PC-9 (cell line): ENCODE data around the gene GLRX3. TPM values are rescaled to one million over a fixed set of nuclear protein-coding genes. Genes with fewer than 3 reads are reported as not detected.
"Not testable (repeated sequence)": the region's sequence is repeated elsewhere in the genome, so short reads cannot be mapped to it uniquely, and the experiment has no call there.

Source experiments
- BruUV-seq: library from RNA; stranded (reverse); fragments of 400-500 nt; replicated peaks from 2 replicates; lab custom pipeline; 2021; lab: Mats Ljungman, UMichigan
- CTCF ChIA-PET: fragments of 300-600 bp; sonication (Branson Sonifier 250); formaldehyde crosslinking; loops from one replicate; lab custom pipeline; 2022; ENCODE audit warnings: antibody characterized with exemption; lab: Charles Lee
- POLR2A ChIA-PET: fragments of 300-600 bp; sonication (Branson Sonifier 250); formaldehyde crosslinking; loops from one replicate; lab custom pipeline; 2022; ENCODE audit warnings: antibody characterized with exemption; ENCODE audit not compliant: unreplicated experiment; lab: Charles Lee
- DNase-seq, 2 experiments: peaks; one replicate each; pipeline versions ENCODE4 v3.0.0 to v3.0.0-alpha.2; 2015 to 2022; ENCODE audit warnings: mixed read lengths in 1 of 2
- H2AFZ ChIP-seq: fragments of 200-600 bp; sonication (generic); 2 replicates; pipeline ENCODE4 v1.8.1; 2017; ENCODE audit warnings: antibody characterized with exemption
- H3F3A ChIP-seq: fragments of 200-600 bp; sonication (generic); 2 replicates; pipeline ENCODE4 v1.8.1; 2017; ENCODE audit warnings: antibody characterized with exemption, mild to moderate bottlenecking, low read depth; ENCODE audit not compliant: insufficient read depth
- H3K27ac ChIP-seq: fragments of 200-600 bp; sonication (generic); 2 replicates; pipeline ENCODE4 v1.6.1; 2016; ENCODE audit warnings: mixed run types
- H3K27me3 ChIP-seq: fragments of 200-600 bp; sonication (generic); 2 replicates; pipeline ENCODE4 v1.6.1; 2016; ENCODE audit warnings: low read depth, mixed run types; ENCODE audit not compliant: insufficient read depth
- H3K36me3 ChIP-seq: fragments of 200-600 bp; sonication (generic); 2 replicates; pipeline ENCODE4 v1.6.1; 2016; ENCODE audit warnings: low read depth, mixed run types
- H3K4me1 ChIP-seq: fragments of 200-600 bp; sonication (generic); replicated peaks from 2 replicates; pipeline ENCODE4 v1.6.1; 2016; ENCODE audit warnings: mixed run types; ENCODE audit not compliant: insufficient read depth
- H3K4me2 ChIP-seq: fragments of 200-600 bp; sonication (generic); 2 replicates; pipeline ENCODE4 v1.6.1; 2017; ENCODE audit warnings: mixed run types
- H3K4me3 ChIP-seq: fragments of 200-600 bp; sonication (generic); 2 replicates; pipeline ENCODE4 v1.6.1; 2016; ENCODE audit warnings: mixed run types
- H3K79me2 ChIP-seq: fragments of 200-600 bp; sonication (generic); 2 replicates; pipeline ENCODE4 v1.6.1; 2017; ENCODE audit warnings: low read depth, mixed run types
- H3K9me2 ChIP-seq: fragments of 200-600 bp; sonication (generic); 2 replicates; pipeline ENCODE4 v1.8.1; 2017; ENCODE audit warnings: mild to moderate bottlenecking; ENCODE audit not compliant: insufficient read depth
- H3K9me3 ChIP-seq: fragments of 200-600 bp; sonication (generic); 2 replicates; pipeline ENCODE4 v1.8.1; 2016; ENCODE audit warnings: low read depth; ENCODE audit not compliant: insufficient read depth
- H4K20me1 ChIP-seq: fragments of 200-600 bp; sonication (generic); 2 replicates; pipeline ENCODE4 v1.8.1; 2017; ENCODE audit not compliant: insufficient read depth
- CTCF ChIP-seq: fragments of 200-600 bp; sonication (generic); conservative IDR thresholded peaks from 2 replicates; pipeline ENCODE4 v1.6.1; 2017; ENCODE audit warnings: mixed run types, antibody characterized with exemption, mild to moderate bottlenecking, moderate library complexity
- EZH2 ChIP-seq: fragments of 200-600 bp; sonication (generic); IDR thresholded peaks from 2 replicates; pipeline ENCODE4 v1.8.0; 2017; ENCODE audit warnings: antibody characterized with exemption, low read depth
- intact Hi-C: fragments of 100-400 bp; cut with micrococcal nuclease; formaldehyde crosslinking; loops from one replicate; pipeline ENCODE4 v1.10.0; 2022; ENCODE audit not compliant: unreplicated experiment
- total RNA-seq: library from RNA; stranded (reverse); gene quantifications from 2 replicates; pipeline ENCODE4 v1.2.3, GENCODE V29; 2021

Gene GLRX3
- total RNA-seq, 1 experiment from 2014 or later: 78.0 TPM

DNA sequence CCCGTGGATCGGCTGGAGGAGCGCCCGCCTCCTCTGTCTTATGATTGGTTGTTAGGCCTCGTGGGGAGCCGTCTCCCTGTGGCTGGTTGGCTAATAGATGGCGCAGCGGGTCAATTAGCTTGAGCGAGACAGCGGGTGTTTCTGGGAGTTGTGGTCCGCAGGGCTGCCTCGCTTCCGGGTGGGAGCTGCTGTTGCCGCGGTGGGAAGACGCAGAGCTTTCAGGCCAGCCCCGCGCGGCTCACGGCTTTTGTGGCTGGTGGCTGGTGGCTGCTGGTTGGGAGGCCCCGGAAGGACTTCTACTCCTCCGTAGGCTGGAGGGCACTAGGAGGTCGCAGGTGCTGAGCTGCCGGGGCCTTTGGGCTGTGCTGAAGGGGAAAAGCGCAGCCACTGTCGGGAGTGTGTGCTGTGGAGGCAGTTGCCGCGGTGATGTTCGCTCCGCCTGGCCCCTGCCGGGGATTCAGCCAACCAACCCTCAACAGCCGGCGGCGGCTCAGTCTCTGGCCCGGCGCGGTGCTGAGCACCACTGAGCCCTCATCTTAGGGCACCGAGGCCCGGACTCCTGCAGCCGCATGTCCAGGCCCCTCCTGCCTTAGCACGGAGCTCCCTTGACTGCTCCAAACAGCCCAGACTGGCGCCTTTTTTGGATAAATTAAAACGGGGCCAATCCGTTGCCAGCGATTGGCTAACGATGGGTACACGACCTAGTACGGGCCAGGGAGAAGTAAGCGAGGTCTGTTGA, 24.9 kb upstream of the GLRX3 start:
- BruUV-seq: TSS peak; percentile 89
- no peaks in the 10 kb centered on the region for H3K79me2 ChIP-seq
- POLR2A ChIA-PET: interaction anchor here (0.6 to 1.3 kb wide), 5 partner anchors 26 to 72 kb away, joined by 3 to 5 read pairs (median 4); no protein-coding TSS in a partner anchor

GRCh38 chr10:130111852-130112180, 24.4 kb upstream of the GLRX3 start:
- Histone ChIP-seq H3F3A (no peaks in the 10 kb centered on the region), H3K27me3 (no peaks in the 10 kb centered on the region), H2AFZ (no peak overlapping the region), H3K4me3 (peak overlapping the region; percentile 65; the same call in 1 of the 2 replicates), H3K9me3 (no peaks in the 10 kb centered on the region), H3K4me2 (peak overlapping the region; percentile 74), H4K20me1 (no peaks in the 10 kb centered on the region), H3K4me1 (no peaks in the 10 kb centered on the region), H3K79me2 (no peaks in the 10 kb centered on the region), H3K27ac (no peak overlapping the region), H3K9me2 (no peaks in the 10 kb centered on the region), H3K36me3 (no peaks in the 10 kb centered on the region)
- intact Hi-C loops: loop anchor here (1.0 kb wide), 1 partner anchor 24 kb away; the partner anchor contains the start of gene GLRX3
- TF ChIP-seq EZH2: no peak
- TF ChIP-seq CTCF: no peak
- no peak for DNase-seq
- CTCF ChIA-PET: no interaction called here
- no TSS peak for BruUV-seq
- POLR2A ChIA-PET: interaction anchor here (0.6 kb wide), 1 partner anchor 26 kb away, joined by 5 read pairs; no protein-coding TSS in a partner anchor

More for the DNA sequence above, 24.9 kb upstream of the GLRX3 start:
- H3K4me3 ChIP-seq: peak overlapping the region; percentile 65; the same call in 1 of the 2 replicates
- H4K20me1 ChIP-seq: no peaks in the 10 kb centered on the region
- no peaks in the 10 kb centered on the region for H3K4me1 ChIP-seq
- H3F3A ChIP-seq: no peaks in the 10 kb centered on the region
- H2AFZ ChIP-seq: peak overlapping the region; percentile 84
- no peaks in the 10 kb centered on the region for H3K27me3 ChIP-seq
- H3K4me2 ChIP-seq: peak overlapping the region; percentile 74
- H3K9me2 ChIP-seq: no peaks in the 10 kb centered on the region
- H3K9me3 ChIP-seq: no peaks in the 10 kb centered on the region
- no peak for TF ChIP-seq EZH2
- no peak for TF ChIP-seq CTCF
- CTCF ChIA-PET: interaction anchor here (0.7 kb wide), 1 partner anchor 27 kb away, joined by 3 read pairs; no protein-coding TSS in a partner anchor
- H3K27ac ChIP-seq: no peak overlapping the region
- intact Hi-C loops: loop anchor here (1.0 kb wide), 1 partner anchor 25 kb away; the partner anchor contains the start of gene GLRX3
- peak; percentile 77 to 85 for DNase-seq
- H3K36me3 ChIP-seq: no peaks in the 10 kb centered on the region

DNA sequence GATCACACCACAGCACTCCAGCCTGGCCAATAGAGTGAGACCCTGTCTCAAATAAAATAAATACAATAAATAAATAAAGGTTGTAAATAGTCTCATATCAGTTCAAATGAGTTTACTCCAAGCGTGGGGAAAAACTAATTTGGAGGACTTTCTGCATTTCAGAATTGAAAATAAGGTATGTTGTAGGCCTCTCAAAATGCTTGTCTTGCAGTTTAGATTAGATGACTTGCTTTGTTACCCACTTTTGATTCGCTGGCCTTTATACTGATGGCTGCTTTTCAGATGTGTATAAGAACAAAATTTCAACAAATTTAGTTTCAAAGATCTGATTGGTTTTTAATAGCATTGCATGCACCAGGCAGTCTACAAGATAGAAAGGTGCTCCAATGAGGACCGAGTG, 23.4 kb upstream of the GLRX3 start:
- CTCF ChIA-PET: no interaction called here
- no peaks in the 10 kb centered on the region for H3K4me1 ChIP-seq
- no peak overlapping the region for H2AFZ ChIP-seq
- H3K4me3 ChIP-seq: no peak overlapping the region
- H3K4me2 ChIP-seq: no peak overlapping the region
- intact Hi-C loops: no loop called here
- H3F3A ChIP-seq: no peaks in the 10 kb centered on the region
- H3K9me2 ChIP-seq: no peaks in the 10 kb centered on the region
- no peaks in the 10 kb centered on the region for H3K79me2 ChIP-seq
- POLR2A ChIA-PET: no interaction called here
- DNase-seq: no peak
- TF ChIP-seq EZH2 (no peak), CTCF (no peak)
- H3K36me3 ChIP-seq: no peaks in the 10 kb centered on the region
- no peaks in the 10 kb centered on the region for H3K9me3 ChIP-seq
- H4K20me1 ChIP-seq: no peaks in the 10 kb centered on the region
- H3K27ac ChIP-seq: no peak overlapping the region
- no peaks in the 10 kb centered on the region for H3K27me3 ChIP-seq
- no TSS peak for BruUV-seq

GRCh38 chr10:130116942-130117341, 19.2 kb upstream of the GLRX3 start:
- BruUV-seq, H3K4me1 ChIP-seq, H3K36me3 ChIP-seq, H2AFZ ChIP-seq, H3K9me3 ChIP-seq, H3K9me2 ChIP-seq, DNase-seq, POLR2A ChIA-PET, H3K79me2 ChIP-seq, H3K4me3 ChIP-seq, H3K27ac ChIP-seq, H3K27me3 ChIP-seq, H3F3A ChIP-seq, intact Hi-C loops, H4K20me1 ChIP-seq, H3K4me2 ChIP-seq, CTCF ChIA-PET: not testable (repeated sequence)

DNA sequence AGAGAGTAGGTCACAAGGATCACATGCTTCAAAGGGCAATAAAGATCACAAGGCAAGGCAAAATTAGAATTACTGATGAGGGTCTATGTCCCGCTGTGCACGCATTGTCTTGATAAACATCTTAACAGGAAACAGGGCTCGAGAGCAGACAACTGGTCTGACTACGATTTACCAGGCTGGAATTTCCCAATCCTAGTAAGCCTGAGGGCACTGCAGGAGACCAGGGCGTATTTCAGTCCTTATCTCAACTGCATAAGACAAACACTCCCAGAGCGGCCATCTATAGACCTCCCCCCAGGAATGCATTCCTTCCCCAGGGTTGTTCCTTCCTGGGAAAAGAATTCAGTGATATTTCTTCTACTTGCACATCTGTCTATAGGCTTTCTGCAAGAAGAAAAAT, 18.7 kb upstream of the GLRX3 start:
- H2AFZ ChIP-seq, H3K27ac ChIP-seq, H4K20me1 ChIP-seq, H3K4me3 ChIP-seq, H3K4me2 ChIP-seq, POLR2A ChIA-PET, H3K79me2 ChIP-seq, H3F3A ChIP-seq, H3K9me2 ChIP-seq, H3K27me3 ChIP-seq, H3K4me1 ChIP-seq, DNase-seq, intact Hi-C loops, CTCF ChIA-PET, H3K9me3 ChIP-seq, BruUV-seq, H3K36me3 ChIP-seq: not testable (repeated sequence)
